NCI-H146 treated with DMSO at 0.1 percent for 48 hours (cell line): ENCODE data around the gene YY1.
"Not testable (repeated sequence)": the region's sequence is repeated elsewhere in the genome, so short reads cannot be mapped to it uniquely, and the experiment has no call there.

Source experiments
- DNase-seq: peaks from one replicate; lab custom pipeline; 2025; ENCODE audit not compliant: unreplicated experiment; lab: John Stamatoyannopoulos, UW

YY1 gene

GRCh38 chr14:100283984-100284881, 45.3 kb downstream of the YY1 start:
- DNase-seq, result no peak

GRCh38 chr14:100285021-100285912, 46.3 kb downstream of the YY1 start:
- DNase-seq, result no peak

GRCh38 chr14:100285913-100286400, 47.0 kb downstream of the YY1 start:
- no peak for DNase-seq

- DNase-seq, result no peak
Observed at GRCh38 chr14:100286484-100287191, 47.7 kb downstream of the YY1 start.

GRCh38 chr14:100287202-100287997, 48.5 kb downstream of the YY1 start:
- DNase-seq, result no peak

GRCh38 chr14:100287998-100288295, 49.0 kb downstream of the YY1 start:
- DNase-seq, result not testable (repeated sequence)

GRCh38 chr14:100288382-100289185, 49.6 kb downstream of the YY1 start:
- no peak for DNase-seq

DNA sequence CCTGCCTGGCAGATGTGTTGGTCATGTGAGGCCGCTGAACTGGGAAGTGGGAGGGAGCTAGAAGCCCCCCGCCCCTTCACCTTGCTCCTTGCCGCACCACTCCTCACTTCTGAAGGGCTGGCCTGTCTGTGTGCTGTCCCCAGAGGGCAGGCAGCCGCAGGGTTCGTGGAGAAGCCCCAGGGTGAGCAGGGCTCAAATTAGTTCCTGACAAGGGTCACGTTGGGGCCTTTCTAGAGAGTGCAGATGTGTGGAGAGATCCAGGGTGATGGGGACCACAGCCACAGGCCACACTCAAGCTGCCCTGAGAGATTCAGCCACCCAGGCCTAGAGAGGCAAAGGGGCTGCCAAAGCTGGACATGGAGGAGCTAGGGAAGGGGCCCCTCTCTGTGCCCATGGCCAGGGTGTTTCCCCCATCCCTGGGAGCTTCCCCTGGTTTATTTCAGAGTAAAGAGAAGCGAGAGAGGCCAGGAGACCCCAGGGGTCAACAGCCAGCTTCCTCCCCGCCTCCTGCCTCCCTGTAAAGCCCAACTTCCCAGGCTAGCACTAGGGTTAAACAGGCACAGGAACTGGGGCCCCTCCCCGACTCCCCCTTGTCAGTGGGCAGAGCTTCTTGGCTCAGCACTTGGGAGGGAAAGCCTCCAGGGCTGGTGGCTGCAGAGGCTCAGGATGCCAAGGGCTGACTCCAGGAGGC, 51.1 kb downstream of the YY1 start:
- no peak for DNase-seq

DNA sequence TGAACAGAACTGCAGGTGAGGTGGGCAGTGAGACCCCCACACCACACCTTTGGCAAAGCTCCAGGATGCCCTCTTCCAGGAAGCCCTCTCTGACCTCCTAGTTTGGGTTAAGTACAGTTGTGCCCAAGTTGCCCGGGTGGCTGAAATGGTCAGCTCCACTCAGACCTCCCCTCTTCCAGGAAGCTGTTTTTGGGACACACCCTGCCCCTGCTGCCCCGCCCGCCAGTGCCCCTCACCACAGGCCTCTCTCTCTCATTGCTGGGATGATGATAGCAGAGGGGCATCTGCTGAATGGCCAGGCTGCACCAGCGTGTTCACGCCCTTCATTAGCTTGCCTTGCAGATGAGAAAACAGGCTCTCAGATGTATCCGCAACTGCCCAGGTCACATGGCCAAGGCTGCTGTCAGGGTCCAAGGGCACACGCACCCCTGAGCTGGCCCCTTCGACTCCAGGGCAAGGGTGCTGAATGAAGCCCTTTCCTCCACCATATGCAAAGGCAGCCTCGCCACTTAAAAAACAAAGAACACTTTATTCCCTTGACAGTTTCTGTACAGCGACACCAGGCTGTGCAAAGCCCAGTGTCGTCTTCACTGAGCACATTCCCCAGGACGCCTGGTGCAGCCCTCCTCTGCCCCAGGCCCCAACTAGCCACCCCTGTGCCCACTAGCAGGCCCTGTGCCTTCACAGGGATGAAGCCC, 51.8 kb downstream of the YY1 start:
- DNase-seq, result no peak

- no peak for DNase-seq
Observed at GRCh38 chr14:100291305-100292075, 52.5 kb downstream of the YY1 start.

GRCh38 chr14:100292301-100292775, 53.4 kb downstream of the YY1 start:
- no peak for DNase-seq

DNA sequence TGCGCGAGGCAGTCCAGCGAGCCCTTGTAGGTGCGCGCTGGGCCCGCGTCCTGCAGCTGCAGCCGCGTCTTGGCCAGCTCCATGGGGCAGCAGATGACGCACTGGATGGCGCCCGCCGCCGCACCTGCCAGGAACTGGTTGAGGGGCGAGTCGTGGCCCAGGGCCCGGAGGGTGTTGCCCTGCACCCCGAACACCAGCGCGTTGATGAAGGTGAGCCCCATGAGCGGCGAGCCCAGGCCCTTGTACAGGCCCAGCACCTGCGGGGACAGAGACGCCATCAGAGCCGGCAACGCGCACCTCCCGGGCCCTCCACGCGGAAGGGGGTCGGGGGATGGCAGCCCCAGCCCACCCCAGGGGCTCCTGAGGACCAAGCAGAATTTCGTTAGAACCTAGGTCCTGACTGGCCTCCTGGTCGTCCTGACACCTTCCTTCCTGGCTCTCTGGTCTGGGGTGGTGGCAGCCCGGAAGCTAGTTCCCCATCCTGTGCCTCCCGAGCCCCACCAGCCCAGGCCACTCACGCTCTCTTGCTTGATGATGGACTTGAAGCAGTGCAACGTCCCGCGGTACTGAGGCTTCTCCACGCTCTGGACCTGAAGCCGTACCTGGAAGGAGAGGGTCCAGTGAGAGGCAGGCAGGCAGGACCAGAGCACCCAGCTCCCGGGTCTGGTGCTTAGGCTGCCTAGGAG, 54.0 kb downstream of the YY1 start:
- DNase-seq, result no peak

- DNase-seq, result no peak
Observed at GRCh38 chr14:100293497-100294212, 54.7 kb downstream of the YY1 start.

- no peak for DNase-seq
Observed at GRCh38 chr14:100294213-100294962, 55.4 kb downstream of the YY1 start.

DNA sequence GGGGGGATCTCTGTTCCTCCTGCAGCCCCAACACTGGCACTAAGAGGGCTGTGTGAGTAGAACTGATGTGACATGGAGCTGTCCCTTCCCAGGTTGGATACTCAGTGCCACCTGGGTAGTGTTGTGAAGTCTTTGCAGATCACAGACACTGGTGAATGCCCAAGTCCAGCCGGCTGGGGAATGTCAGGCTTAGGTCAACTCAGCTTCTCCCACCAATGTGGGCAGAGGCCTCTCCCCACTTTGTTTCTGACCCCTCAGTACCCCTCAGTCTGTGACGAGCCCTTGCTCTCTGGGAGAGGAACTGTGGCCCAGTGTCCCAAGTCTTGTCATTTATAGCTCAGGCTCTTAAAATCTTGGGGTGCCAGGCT, 56.0 kb downstream of the YY1 start:
- no peak for DNase-seq
